ENCODE results near the gene MROH8. TPM values are rescaled to one million over a fixed set of nuclear protein-coding genes. Genes with fewer than 3 reads are reported as not detected.

The MROH8 gene
- total and polyA plus RNA-seq, 2 of the 13 experiments (the other 11 are each of a cell fraction or from before 2014, with no cell fraction given): 2.6 to 5.5 TPM

- TF ChIP-seq ZNF280B (CRISPR knock-in tag; IDR thresholded peaks at IDR 0.05; ENCODE audit: borderline replicate concordance) (no peak), ATF1 (CRISPR knock-in tag; IDR thresholded peaks at IDR 0.05) (0 out of 2 replicates have a peak, but pooled peaks have one; percentile 11), ADNP (CRISPR knock-in tag; IDR thresholded peaks at IDR 0.05) (no peak), ZNF670 (CRISPR knock-in tag; IDR thresholded peaks at IDR 0.05; ENCODE audit: borderline replicate concordance) (0 out of 2 replicates have a peak, but pooled peaks have one; percentile 50), SNAPC4 (CRISPR knock-in tag; IDR thresholded peaks at IDR 0.05) (no peak), XBP1 (CRISPR knock-in tag; IDR thresholded peaks at IDR 0.05) (no peak), NFYC (CRISPR knock-in tag; IDR thresholded peaks at IDR 0.05) (no peak)
- TF ChIP-seq, protein P1, sequence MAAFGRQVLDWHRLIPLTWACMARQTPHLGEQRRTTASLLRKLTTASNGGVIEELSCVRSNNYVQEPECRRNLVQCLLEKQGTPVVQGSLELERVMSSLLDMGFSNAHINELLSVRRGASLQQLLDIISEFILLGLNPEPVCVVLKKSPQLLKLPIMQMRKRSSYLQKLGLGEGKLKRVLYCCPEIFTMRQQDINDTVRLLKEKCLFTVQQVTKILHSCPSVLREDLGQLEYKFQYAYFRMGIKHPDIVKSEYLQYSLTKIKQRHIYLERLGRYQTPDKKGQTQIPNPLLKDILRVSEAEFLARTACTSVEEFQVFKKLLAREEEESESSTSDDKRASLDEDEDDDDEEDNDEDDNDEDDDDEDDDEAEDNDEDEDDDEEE (CRISPR knock-in tag; IDR thresholded peaks at IDR 0.05): no peak
Measured at GRCh38 chr20:37201827-37202162, 22.4 kb upstream of the MROH8 start (continued).

Data from HepG2 (cell line).